Stomach (tissue), 4 donors: ENCODE measurements around the gene ZIC1.

Experiments
- EP300 ChIP-seq: sonication (generic); formaldehyde crosslinking; IDR thresholded peaks from one replicate; pipeline ENCODE4 v1.6.1; 2017; ENCODE audit warnings: antibody characterized with exemption
- POLR2A ChIP-seq, 4 donors: fragments of 450-650 bp; IDR thresholded peaks; one replicate each; pipeline ENCODE4 v1.6.1; 2016; ENCODE audit warnings: antibody characterized with exemption in 4 of 4, control low read depth in 2 of 4, mild to moderate bottlenecking in 1 of 4, moderate library complexity in 1 of 4
- POLR2AphosphoS5 ChIP-seq, 3 donors: sonication (generic); formaldehyde crosslinking; IDR thresholded peaks; one replicate each; pipeline ENCODE4 v1.6.1; 2016; ENCODE audit warnings: antibody characterized with exemption in 3 of 3
- TF ChIP-seq, protein P1 (sequence below), 7 experiments: fragments of 450-650 bp in 4 of 7; fragments of 200-600 bp in 3 of 7; sonication (generic) in 3 of 7; IDR thresholded peaks; one replicate each; pipeline ENCODE4 v1.5.1; 2016 to 2019; ENCODE audit warnings: antibody characterized with exemption in 7 of 7, control low read depth in 2 of 7, mild to moderate bottlenecking in 1 of 7

DNA sequence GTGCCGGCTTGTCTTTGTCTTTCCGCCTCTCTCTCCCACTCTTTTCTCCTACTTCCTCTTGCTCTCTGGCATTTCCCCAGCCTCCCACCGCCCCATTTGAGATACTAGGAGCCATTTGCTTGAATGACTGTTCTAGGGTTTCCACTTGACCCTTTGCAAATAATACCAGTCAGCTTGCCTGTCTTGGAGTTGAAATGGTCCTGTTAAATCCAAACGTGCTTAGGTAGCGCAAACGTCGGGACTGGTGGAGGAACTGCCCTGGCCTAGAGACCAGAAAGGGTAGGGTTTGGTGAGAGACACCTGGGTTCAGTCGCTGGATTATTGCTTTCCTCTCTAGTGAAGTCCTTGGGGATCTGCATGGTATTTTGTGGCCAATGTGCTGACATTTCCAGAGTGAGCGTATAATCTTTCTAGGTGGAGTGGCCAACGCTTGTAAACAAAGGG is 10.6 kb downstream of the ZIC1 start:
- TF ChIP-seq, protein P1, sequence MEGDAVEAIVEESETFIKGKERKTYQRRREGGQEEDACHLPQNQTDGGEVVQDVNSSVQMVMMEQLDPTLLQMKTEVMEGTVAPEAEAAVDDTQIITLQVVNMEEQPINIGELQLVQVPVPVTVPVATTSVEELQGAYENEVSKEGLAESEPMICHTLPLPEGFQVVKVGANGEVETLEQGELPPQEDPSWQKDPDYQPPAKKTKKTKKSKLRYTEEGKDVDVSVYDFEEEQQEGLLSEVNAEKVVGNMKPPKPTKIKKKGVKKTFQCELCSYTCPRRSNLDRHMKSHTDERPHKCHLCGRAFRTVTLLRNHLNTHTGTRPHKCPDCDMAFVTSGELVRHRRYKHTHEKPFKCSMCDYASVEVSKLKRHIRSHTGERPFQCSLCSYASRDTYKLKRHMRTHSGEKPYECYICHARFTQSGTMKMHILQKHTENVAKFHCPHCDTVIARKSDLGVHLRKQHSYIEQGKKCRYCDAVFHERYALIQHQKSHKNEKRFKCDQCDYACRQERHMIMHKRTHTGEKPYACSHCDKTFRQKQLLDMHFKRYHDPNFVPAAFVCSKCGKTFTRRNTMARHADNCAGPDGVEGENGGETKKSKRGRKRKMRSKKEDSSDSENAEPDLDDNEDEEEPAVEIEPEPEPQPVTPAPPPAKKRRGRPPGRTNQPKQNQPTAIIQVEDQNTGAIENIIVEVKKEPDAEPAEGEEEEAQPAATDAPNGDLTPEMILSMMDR (IDR thresholded peaks at IDR 0.05) = no peak
- TF ChIP-seq EP300 (no peak), POLR2AphosphoS5 (IDR thresholded peaks at IDR 0.05) (no peak), POLR2A (IDR thresholded peaks at IDR 0.05) (no peak)
